Effector memory CD8-positive, alpha-beta T cell (primary cell): Measurements from ENCODE around the gene CFAP43.
"Not testable (repeated sequence)": the region's sequence is repeated elsewhere in the genome, so short reads cannot be mapped to it uniquely, and the experiment has no call there.

Experiments used
- ATAC-seq: fragments of 150-1000 bp; cut with Tn5 transposase; replicated peaks from 2 replicates; pipeline ENCODE4 v1.10.0; 2021; ENCODE audit warnings: mild to moderate bottlenecking, moderate library complexity
- DNase-seq, 3 experiments: peaks; one replicate each; pipeline ENCODE4 v3.0.0; 2021
- H3K27ac Mint-ChIP-seq, 2 donors: one replicate each; pipeline ENCODE4 v1.8.0; 2022; ENCODE audit warnings: mild to moderate bottlenecking in 2 of 2, mixed read lengths in 2 of 2, moderate library complexity in 2 of 2
- H3K27me3 Mint-ChIP-seq, 2 donors: one replicate each; pipeline ENCODE4 v1.8.0; 2022; ENCODE audit warnings: mixed read lengths in 2 of 2
- H3K36me3 Mint-ChIP-seq: one replicate; pipeline ENCODE4 v1.8.0; 2022; ENCODE audit warnings: mild to moderate bottlenecking, moderate library complexity, mixed read lengths; ENCODE audit not compliant: insufficient read depth
- H3K4me1 Mint-ChIP-seq, 2 donors: one replicate each; pipeline ENCODE4 v1.8.0; 2022; ENCODE audit warnings: low read depth in 2 of 2, mixed read lengths in 2 of 2
- H3K4me3 Mint-ChIP-seq, 2 donors: one replicate each; pipeline ENCODE4 v1.8.0; 2022; ENCODE audit warnings: mild to moderate bottlenecking in 2 of 2, mixed read lengths in 2 of 2, moderate library complexity in 2 of 2
- H3K9me3 Mint-ChIP-seq, 2 donors: one replicate each; pipeline ENCODE4 v1.8.0; 2022; ENCODE audit warnings: mixed read lengths in 2 of 2

Gene CFAP43

DNA sequence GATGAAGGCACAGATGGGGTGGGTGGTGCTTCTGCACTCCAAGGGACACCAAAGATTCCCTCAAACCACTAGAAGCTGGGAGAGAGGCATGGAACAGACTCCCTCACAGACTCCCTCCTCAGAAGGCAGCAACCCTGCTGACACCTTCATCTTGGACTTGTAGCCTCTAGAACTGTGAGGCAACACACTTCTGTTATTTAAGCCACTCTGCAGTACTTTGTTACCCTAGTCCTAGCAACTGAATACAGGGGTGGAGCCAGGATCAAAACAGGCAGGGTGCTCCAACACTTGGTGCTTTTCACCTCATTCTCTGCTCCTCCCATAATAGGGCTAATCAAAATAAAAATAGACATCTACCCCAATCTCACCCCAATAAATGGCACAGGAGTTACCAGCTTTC, 20.2 kb upstream of the CFAP43 start:
- peaks cover 23 to 24% of the 10 kb centered on the region in 2 donors for H3K27me3 Mint-ChIP-seq
- DNase-seq, result no peak
- ATAC-seq, result no peak
- H3K9me3 Mint-ChIP-seq, result no peaks in the 10 kb centered on the region
- H3K4me1 Mint-ChIP-seq, result peaks cover 19 to 31% of the 10 kb centered on the region in 2 donors
- no peak overlapping the region for H3K27ac Mint-ChIP-seq
- peaks cover 6% of the 10 kb centered on the region for H3K36me3 Mint-ChIP-seq
- H3K4me3 Mint-ChIP-seq, result no peak overlapping the region

- H3K27me3 Mint-ChIP-seq, result peaks cover 24 to 31% of the 10 kb centered on the region in 2 donors
- H3K27ac Mint-ChIP-seq, result no peak overlapping the region
- no peaks in the 10 kb centered on the region for H3K9me3 Mint-ChIP-seq
- no peak overlapping the region for H3K4me3 Mint-ChIP-seq
- H3K4me1 Mint-ChIP-seq, result peaks cover 15 to 22% of the 10 kb centered on the region in 2 donors
- no peak for DNase-seq
- ATAC-seq, result no peak
- H3K36me3 Mint-ChIP-seq, result no peaks in the 10 kb centered on the region
These were observed 19.3 kb upstream of the CFAP43 start for GRCh38 chr10:104251443-104251842.

DNA sequence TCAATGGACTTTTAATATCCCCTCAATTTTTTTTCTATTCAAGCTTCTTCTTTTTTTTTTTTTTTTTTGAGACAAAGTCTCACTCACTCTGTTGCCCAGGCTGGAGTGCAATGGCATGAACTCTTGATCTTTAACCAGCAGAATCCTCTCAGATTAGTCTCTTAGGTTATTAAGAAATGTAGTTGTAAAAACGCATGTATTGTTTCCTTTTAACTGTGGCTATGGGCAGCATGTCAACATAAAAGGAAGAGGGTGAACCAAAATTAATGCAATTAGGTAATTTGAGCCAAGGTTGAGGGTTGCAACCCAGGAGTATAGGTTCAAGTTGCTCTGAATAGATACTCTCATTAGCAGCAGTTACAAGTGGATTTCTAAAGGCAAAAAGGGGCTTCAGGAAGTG, 18.2 kb upstream of the CFAP43 start:
- DNase-seq, result no peak
- no peaks in the 10 kb centered on the region for H3K9me3 Mint-ChIP-seq

DNA sequence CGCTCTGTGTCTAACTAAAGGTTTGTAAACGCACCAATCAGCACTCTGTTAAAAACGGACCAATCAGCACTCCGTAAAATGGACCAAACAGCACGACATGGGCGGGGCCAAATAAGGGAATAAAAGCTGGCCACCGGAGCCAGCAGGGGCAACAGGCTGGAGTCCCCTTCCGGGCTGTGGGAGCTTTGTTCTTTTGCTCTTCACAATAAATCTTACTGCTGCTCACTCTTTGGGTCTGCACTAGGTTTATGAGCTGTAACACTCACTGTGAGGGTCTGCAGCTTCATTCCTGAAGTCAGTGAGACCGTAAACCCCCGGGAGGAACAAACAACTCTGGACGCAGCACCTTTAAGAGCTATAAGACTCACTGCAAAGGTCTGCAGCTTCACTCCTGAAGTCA, 16.8 kb upstream of the CFAP43 start:
- DNase-seq, H3K4me3 Mint-ChIP-seq, H3K36me3 Mint-ChIP-seq, ATAC-seq, H3K27ac Mint-ChIP-seq, H3K4me1 Mint-ChIP-seq, H3K9me3 Mint-ChIP-seq: not testable (repeated sequence)
- peaks cover 24 to 38% of the 10 kb centered on the region in 2 donors for H3K27me3 Mint-ChIP-seq

More for the DNA sequence above, 18.2 kb upstream of the CFAP43 start:
- Mint-ChIP-seq H3K27ac (no peak overlapping the region), H3K36me3 (no peaks in the 10 kb centered on the region), H3K4me3 (no peak overlapping the region), H3K4me1 (peaks cover 7 to 11% of the 10 kb centered on the region in 2 donors), H3K27me3 (peaks cover 24 to 31% of the 10 kb centered on the region in 2 donors)
- no peak for ATAC-seq

GRCh38 chr10:104247513-104248146, 15.5 kb upstream of the CFAP43 start:
- DNase-seq (no peak), ATAC-seq (no peak)
- no peaks in the 10 kb centered on the region for H3K36me3 Mint-ChIP-seq
- peaks cover 29 to 51% of the 10 kb centered on the region in 2 donors for H3K27me3 Mint-ChIP-seq
- H3K4me3 Mint-ChIP-seq, result no peak overlapping the region
- no peaks in the 10 kb centered on the region for H3K4me1 Mint-ChIP-seq
- H3K27ac Mint-ChIP-seq, result no peak overlapping the region
- no peaks in the 10 kb centered on the region for H3K9me3 Mint-ChIP-seq

DNA sequence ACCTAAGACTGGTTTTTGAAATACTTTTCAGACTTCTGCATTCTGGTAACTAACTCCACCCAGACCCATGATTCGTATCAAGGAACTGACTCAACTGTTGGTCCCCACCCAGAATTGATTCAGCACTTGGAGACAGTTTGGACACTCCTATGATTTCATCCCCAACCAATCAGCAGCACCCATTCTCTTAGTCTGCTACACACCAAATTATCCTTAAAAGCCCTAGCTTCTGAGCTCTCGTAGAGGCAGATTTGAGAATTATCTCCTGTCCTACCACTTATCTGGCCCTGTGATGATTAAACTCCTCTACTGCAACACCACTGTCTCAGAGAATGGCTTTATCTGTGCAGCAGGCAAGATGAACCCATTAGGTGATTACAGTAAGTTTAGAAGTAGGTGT, 14.8 kb upstream of the CFAP43 start:
- no peaks in the 10 kb centered on the region for H3K36me3 Mint-ChIP-seq
- H3K4me1 Mint-ChIP-seq, result no peaks in the 10 kb centered on the region
- no peaks in the 10 kb centered on the region for H3K9me3 Mint-ChIP-seq
- ATAC-seq (peak; percentile 53), DNase-seq (no peak)
- H3K27ac Mint-ChIP-seq, result no peak overlapping the region
- peaks cover 30 to 53% of the 10 kb centered on the region in 2 donors for H3K27me3 Mint-ChIP-seq
- H3K4me3 Mint-ChIP-seq, result no peak overlapping the region

DNA sequence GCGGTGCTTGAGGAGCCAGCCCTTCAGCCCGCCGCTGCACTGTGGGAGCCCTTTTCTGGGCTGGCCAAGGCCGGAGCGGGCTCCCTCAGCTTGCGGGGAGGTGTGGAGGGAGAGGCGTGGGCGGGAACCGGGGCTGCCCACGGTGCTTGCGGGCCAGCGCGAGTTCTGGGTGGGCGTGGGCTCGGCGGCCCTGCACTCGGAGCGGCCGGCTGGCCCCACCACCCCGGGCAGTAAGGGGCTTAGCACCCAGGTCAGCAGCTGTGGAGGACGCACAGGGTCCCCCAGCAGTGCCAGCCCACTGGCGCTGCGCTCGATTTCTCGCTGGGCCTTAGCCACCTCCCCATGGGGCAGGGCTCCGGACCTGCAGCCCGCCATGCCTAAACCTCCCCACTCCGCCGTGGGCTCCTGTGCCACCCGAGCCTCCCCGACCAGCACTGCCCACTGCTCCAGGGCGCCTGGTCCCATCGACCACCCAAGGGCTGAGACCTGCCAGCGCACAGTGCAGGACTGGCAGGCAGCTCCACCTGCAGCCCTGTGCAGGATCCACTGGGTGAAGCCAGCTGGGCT, 13.0 kb upstream of the CFAP43 start:
- no peaks in the 10 kb centered on the region for H3K36me3 Mint-ChIP-seq
- H3K4me1 Mint-ChIP-seq, result no peaks in the 10 kb centered on the region
- ATAC-seq (no peak), DNase-seq (no peak)
- peaks cover 30 to 59% of the 10 kb centered on the region in 2 donors for H3K27me3 Mint-ChIP-seq
- no peak overlapping the region for H3K4me3 Mint-ChIP-seq
- H3K27ac Mint-ChIP-seq, result no peak overlapping the region
- H3K9me3 Mint-ChIP-seq, result no peaks in the 10 kb centered on the region

GRCh38 chr10:104243512-104243911, 11.3 kb upstream of the CFAP43 start:
- ATAC-seq (no peak), DNase-seq (no peak)
- peaks cover 22 to 60% of the 10 kb centered on the region in 2 donors for H3K27me3 Mint-ChIP-seq
- H3K36me3 Mint-ChIP-seq, result no peaks in the 10 kb centered on the region
- no peaks in the 10 kb centered on the region for H3K9me3 Mint-ChIP-seq
- H3K27ac Mint-ChIP-seq, result no peak overlapping the region
- no peak overlapping the region for H3K4me3 Mint-ChIP-seq
- no peaks in the 10 kb centered on the region for H3K4me1 Mint-ChIP-seq

GRCh38 chr10:104243009-104243408, 10.8 kb upstream of the CFAP43 start:
- not testable (repeated sequence) for ATAC-seq, H3K27ac Mint-ChIP-seq, H3K4me3 Mint-ChIP-seq, H3K4me1 Mint-ChIP-seq, H3K36me3 Mint-ChIP-seq, H3K9me3 Mint-ChIP-seq, DNase-seq
- H3K27me3 Mint-ChIP-seq, result peaks cover 22 to 65% of the 10 kb centered on the region in 2 donors

DNA sequence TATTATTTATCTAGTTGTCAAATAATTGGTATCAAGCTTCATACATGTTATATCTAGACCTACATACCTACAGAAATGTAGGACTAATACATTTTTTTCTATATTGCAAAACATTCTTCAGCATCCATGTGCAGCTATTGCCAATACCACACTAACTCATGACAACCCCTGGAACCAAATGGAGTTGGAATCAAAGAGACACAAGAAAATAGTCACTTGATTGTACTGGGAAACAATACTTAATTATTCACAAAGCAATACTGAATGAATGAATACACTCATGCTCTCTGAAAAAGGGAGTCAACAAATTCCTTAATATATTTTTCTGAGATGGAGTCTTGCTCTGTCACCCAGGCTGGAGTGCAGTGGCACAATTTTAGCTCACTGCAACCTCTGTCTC, 10.4 kb upstream of the CFAP43 start:
- no peak overlapping the region for H3K4me3 Mint-ChIP-seq
- no peaks in the 10 kb centered on the region for H3K9me3 Mint-ChIP-seq
- H3K4me1 Mint-ChIP-seq, result no peaks in the 10 kb centered on the region
- ATAC-seq (no peak), DNase-seq (no peak)
- H3K36me3 Mint-ChIP-seq, result no peaks in the 10 kb centered on the region
- peaks cover 22 to 69% of the 10 kb centered on the region in 2 donors for H3K27me3 Mint-ChIP-seq
- no peak overlapping the region for H3K27ac Mint-ChIP-seq

DNA sequence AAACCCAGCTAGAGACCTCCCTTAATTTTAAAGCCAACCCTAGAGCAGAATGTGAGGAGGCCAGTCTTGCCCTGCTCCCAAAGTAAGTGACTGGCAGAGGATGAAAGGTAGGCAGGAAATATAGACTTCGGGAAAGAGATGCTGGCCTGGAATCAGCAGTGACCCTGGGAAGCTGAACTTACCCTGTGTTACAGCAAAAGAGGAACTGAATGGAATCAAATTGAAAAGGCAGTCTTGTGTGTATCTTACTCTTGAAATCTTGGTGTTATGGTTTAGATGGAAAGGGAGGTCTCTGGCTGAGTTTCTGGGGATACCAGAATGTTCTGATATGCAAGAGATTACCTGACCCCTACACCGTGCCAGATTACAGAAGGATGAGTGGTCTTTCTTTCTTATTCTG, 7.9 kb upstream of the CFAP43 start:
- peaks cover 39 to 85% of the 10 kb centered on the region in 2 donors for H3K27me3 Mint-ChIP-seq
- no peak for ATAC-seq
- no peaks in the 10 kb centered on the region for H3K36me3 Mint-ChIP-seq
- no peaks in the 10 kb centered on the region for H3K4me1 Mint-ChIP-seq
- DNase-seq, result no peak
- no peaks in the 10 kb centered on the region for H3K9me3 Mint-ChIP-seq
- no peak overlapping the region for H3K4me3 Mint-ChIP-seq
- no peak overlapping the region for H3K27ac Mint-ChIP-seq

DNA sequence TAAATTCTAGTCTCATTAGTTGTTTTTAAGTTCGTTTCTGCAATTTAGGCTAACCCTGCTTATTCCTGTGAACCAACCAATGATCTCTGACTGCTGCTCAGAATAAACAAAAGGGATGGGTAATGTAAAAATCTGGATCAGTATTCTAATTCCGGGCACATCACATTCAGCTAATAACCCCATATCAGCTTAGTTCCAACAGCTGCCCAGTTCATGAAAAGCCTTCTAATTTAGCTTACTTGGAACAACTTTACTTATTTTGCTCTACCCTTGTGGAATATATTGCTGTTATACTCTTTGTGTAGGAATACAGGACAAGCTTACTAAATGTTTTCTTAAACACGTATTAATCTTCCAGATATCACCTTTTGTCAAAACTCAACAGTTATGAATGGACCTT, 3.6 kb upstream of the CFAP43 start:
- DNase-seq (no peak), ATAC-seq (no peak)
- Mint-ChIP-seq H3K27ac (no peak overlapping the region), H3K27me3 (peaks cover 47 to 76% of the 10 kb centered on the region in 2 donors), H3K9me3 (no peaks in the 10 kb centered on the region), H3K4me1 (peaks cover 0 to 12% of the 10 kb centered on the region in 2 donors), H3K36me3 (peaks cover 19% of the 10 kb centered on the region), H3K4me3 (no peak overlapping the region)

DNA sequence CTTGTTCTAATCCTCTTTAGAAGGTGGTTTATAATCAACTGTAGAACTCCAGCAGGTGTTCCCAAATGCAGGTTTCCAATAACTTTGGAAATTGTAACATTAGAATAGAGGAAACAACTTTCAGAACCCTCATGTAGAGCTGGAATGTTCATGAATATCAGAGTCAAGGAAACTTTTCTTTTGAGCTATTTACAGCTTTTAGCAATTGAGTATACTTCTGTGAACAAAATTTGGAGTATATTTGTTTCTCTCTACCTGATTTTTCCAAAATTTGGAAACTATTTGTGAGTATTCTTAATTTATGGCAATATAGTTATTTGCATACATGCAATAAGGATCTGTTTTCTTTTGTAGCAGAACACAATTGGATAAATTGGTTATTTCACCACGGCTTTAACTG, 2.8 kb upstream of the CFAP43 start:
- H3K27me3 Mint-ChIP-seq, result peaks cover 51 to 67% of the 10 kb centered on the region in 2 donors
- ATAC-seq, result no peak
- H3K9me3 Mint-ChIP-seq, result no peaks in the 10 kb centered on the region
- no peak overlapping the region for H3K4me3 Mint-ChIP-seq
- H3K4me1 Mint-ChIP-seq, result peaks cover 0 to 12% of the 10 kb centered on the region in 2 donors
- no peak for DNase-seq
- H3K36me3 Mint-ChIP-seq, result peaks cover 20% of the 10 kb centered on the region
- no peak overlapping the region for H3K27ac Mint-ChIP-seq

- peaks cover 44 to 56% of the 10 kb centered on the region in 2 donors for H3K27me3 Mint-ChIP-seq
- no peak overlapping the region for H3K27ac Mint-ChIP-seq
- H3K36me3 Mint-ChIP-seq, result peaks cover 20% of the 10 kb centered on the region
- H3K9me3 Mint-ChIP-seq, result no peaks in the 10 kb centered on the region
- peak overlapping the region; percentile 49 to 69 for H3K4me3 Mint-ChIP-seq
- DNase-seq, result no peak
- no peak for ATAC-seq
- peaks cover 0 to 12% of the 10 kb centered on the region in 2 donors for H3K4me1 Mint-ChIP-seq
These were observed 1.7 kb upstream of the CFAP43 start for GRCh38 chr10:104233817-104234216.
